ENCODE data around the gene LRRC8B. TPM values are rescaled to one million over a fixed set of nuclear protein-coding genes. Genes with fewer than 3 reads are reported as not detected.
"Not testable (repeated sequence)": the region's sequence is repeated elsewhere in the genome, so short reads cannot be mapped to it uniquely, and the experiment has no call there.

Gene LRRC8B
- total and polyA plus RNA-seq, 9 donors = 1.2 to 9.3 (median 6.8) TPM

DNA sequence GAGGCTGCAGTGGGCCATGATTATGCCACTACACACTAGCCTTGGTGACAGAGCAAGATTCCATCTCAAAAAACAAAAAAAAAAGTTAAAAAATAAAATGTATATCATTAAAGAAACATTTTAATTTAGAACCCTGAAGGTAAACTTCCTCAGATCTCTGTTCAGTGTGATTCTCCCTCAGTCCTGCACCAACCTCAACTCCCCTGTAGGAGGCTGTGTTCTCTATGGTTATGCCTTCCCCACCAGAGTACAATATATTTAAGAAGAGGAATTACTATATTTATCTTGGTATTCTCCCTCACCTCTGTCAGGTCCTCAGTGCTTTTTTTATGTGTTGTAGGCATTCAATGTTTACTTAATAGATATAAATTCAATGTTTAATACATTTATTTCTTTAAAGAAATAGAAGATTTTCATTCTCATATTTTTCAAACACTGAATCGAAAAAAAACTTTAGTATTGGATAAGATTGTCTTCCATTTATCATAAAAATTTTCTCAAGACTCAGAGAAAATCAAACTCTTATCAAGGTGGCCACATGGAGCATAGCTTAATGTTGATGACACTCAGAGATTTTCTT is 4.8 kb upstream of the LRRC8B start:
- Histone ChIP-seq H3K4me1 (ENCODE audit: insufficient read depth) (peaks cover 5% of the 10 kb centered on the region), H3K4me3 (no peak overlapping the region), H3K27me3 (no peaks in the 10 kb centered on the region), H3K9me3 (no peaks in the 10 kb centered on the region), H3K36me3 (no peaks in the 10 kb centered on the region), H3K27ac (no peak overlapping the region)
- no peak for TF ChIP-seq EP300 (IDR thresholded peaks at IDR 0.05)
- no peak for TF ChIP-seq POLR2A (IDR thresholded peaks at IDR 0.05)
- 98 to 100% (median 98%) methylated on average over 1 of the region's 1 CpG for WGBS, 3 donors
- DNase-seq = no peak
- intact Hi-C loops (cut with DNase I) = loop anchor here in 3 of 4 donors (5.0 to 10.0 kb wide), 3 partner anchors 85 to 475 kb away; partner anchors contain the start of gene ZNF326 (in 1 of the 3)

- not testable (repeated sequence) for H3K27me3 ChIP-seq; H3K4me1 ChIP-seq (ENCODE audit: insufficient read depth); H3K36me3 ChIP-seq; H3K4me3 ChIP-seq; H3K27ac ChIP-seq; DNase-seq; H3K9me3 ChIP-seq
- 94 to 98% (median 96%) methylated on average over 6 of the region's 6 CpGs for WGBS, 3 donors
- intact Hi-C loops (cut with DNase I) = loop anchor here in 3 of 4 donors (5.0 to 10.0 kb wide), 3 partner anchors 83 to 473 kb away; partner anchors contain the start of gene ZNF326 (in 1 of the 3)
Measured at GRCh38 chr1:89521977-89522376, 2.7 kb upstream of the LRRC8B start.

GRCh38 chr1:89523572-89524368 is 859 bp upstream of the LRRC8B start:
- peak overlapping the region; percentile 68 to 73 for H3K27ac ChIP-seq
- no peak for DNase-seq
- H3K4me3 ChIP-seq = peak overlapping the region; percentile 46
- no peaks in the 10 kb centered on the region for H3K27me3 ChIP-seq
- H3K36me3 ChIP-seq = no peaks in the 10 kb centered on the region
- H3K9me3 ChIP-seq = no peaks in the 10 kb centered on the region
- H3K4me1 ChIP-seq (ENCODE audit: insufficient read depth) = peaks cover 4% of the 10 kb centered on the region
- WGBS, 3 donors = 21 to 23% (median 23%) methylated on average over 21 of the region's 21 CpGs
- TF ChIP-seq, protein P1, sequence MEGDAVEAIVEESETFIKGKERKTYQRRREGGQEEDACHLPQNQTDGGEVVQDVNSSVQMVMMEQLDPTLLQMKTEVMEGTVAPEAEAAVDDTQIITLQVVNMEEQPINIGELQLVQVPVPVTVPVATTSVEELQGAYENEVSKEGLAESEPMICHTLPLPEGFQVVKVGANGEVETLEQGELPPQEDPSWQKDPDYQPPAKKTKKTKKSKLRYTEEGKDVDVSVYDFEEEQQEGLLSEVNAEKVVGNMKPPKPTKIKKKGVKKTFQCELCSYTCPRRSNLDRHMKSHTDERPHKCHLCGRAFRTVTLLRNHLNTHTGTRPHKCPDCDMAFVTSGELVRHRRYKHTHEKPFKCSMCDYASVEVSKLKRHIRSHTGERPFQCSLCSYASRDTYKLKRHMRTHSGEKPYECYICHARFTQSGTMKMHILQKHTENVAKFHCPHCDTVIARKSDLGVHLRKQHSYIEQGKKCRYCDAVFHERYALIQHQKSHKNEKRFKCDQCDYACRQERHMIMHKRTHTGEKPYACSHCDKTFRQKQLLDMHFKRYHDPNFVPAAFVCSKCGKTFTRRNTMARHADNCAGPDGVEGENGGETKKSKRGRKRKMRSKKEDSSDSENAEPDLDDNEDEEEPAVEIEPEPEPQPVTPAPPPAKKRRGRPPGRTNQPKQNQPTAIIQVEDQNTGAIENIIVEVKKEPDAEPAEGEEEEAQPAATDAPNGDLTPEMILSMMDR (IDR thresholded peaks at IDR 0.05) = no peak
- no peak for TF ChIP-seq POLR2A (IDR thresholded peaks at IDR 0.05)
- TF ChIP-seq EP300 (IDR thresholded peaks at IDR 0.05) = no peak
- intact Hi-C loops (cut with DNase I) = loop anchor here in 3 of 4 donors (5.0 to 10.0 kb wide), 3 partner anchors 81 to 471 kb away; partner anchors contain the start of gene ZNF326 (in 1 of the 3)

DNA sequence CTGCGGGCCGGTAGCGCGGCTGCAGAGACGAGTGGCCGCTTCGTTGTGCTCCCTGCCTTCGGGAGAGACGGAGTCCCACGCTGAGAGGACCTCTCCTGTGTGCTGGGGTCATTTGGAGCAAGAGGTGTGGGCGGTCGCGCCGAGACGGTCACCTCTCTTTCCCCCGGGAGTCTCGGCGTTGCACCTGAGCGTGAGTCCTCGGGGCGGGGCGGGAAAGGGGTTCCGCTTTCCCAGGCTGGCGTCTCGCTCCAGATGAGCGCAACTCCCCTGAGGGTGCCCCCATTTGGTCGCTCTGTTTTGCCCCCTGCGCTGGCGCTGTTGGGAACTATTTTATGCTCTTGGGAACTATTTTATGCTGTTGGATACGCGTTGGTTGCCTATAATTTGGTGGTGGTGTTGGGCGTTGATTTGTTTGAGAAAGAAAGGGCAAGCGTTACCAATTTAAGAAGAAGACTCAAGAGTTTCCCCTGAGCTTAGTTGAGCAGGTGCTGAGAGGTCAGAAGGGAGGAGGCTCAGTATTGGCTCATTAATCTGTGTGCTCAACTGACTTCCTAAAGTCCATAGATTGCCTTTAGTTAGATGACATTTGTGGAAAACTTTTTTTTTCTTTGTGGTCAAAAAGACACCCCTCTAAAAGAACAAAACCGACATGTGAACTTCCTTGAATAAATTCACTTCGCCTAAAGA is 683 bp downstream of the LRRC8B start:
- WGBS, 3 donors = 4 to 9% (median 4%) methylated on average over 20 to 35 of the region's 35 CpGs
- peaks cover 4% of the 10 kb centered on the region for H3K4me1 ChIP-seq (ENCODE audit: insufficient read depth)
- peak overlapping the region; percentile 46 for H3K4me3 ChIP-seq
- TF ChIP-seq POLR2A (IDR thresholded peaks at IDR 0.05) (no peak), EP300 (IDR thresholded peaks at IDR 0.05) (no peak)
- TF ChIP-seq, protein P1 (IDR thresholded peaks at IDR 0.05) = no peak
- no peaks in the 10 kb centered on the region for H3K36me3 ChIP-seq
- peak overlapping the region; percentile 68 to 73 for H3K27ac ChIP-seq
- H3K27me3 ChIP-seq = no peaks in the 10 kb centered on the region
- DNase-seq = peak in 3 of 5 donors; percentile 36 to 56 (median 42)
- no peaks in the 10 kb centered on the region for H3K9me3 ChIP-seq
- intact Hi-C loops (cut with DNase I) = loop anchor here in 2 of 4 donors (10.0 kb wide), 2 partner anchors 79 to 469 kb away; partner anchors contain the start of gene ZNF326 (in 1 of the 2)

GRCh38 chr1:89527256-89527655 is 2.6 kb downstream of the LRRC8B start:
- no peak for DNase-seq
- H3K36me3 ChIP-seq = no peaks in the 10 kb centered on the region
- no peaks in the 10 kb centered on the region for H3K27me3 ChIP-seq
- peaks cover 4% of the 10 kb centered on the region for H3K4me1 ChIP-seq (ENCODE audit: insufficient read depth)
- H3K27ac ChIP-seq = no peak overlapping the region
- H3K4me3 ChIP-seq = no peak overlapping the region
- TF ChIP-seq, protein P1 (IDR thresholded peaks at IDR 0.05) = no peak
- H3K9me3 ChIP-seq = no peaks in the 10 kb centered on the region
- 92 to 98% (median 95%) methylated on average over 1 of the region's 1 CpG for WGBS, 3 donors
- intact Hi-C loops (cut with DNase I) = loop anchor here in 2 of 4 donors (10.0 kb wide), 2 partner anchors 78 to 468 kb away; partner anchors contain the start of gene ZNF326 (in 1 of the 2)

All from ovary (tissue), 9 donors.